Measurements from ENCODE around the gene THBS4.

GRCh38 chr5:80109646-80110478, 74.7 kb downstream of the THBS4 start:
- TF ChIP-seq CTCF (conservative IDR thresholded peaks at IDR 0.05 in 1 of 2, IDR thresholded peaks at IDR 0.05 in 1 of 2; ENCODE audit: extremely low read depth in 1 of 2, insufficient read depth in 1 of 2, low read depth in 1 of 2, low read length in 2 of 2) (no peak), EZH2 (IDR thresholded peaks at IDR 0.05; ENCODE audit: borderline replicate concordance, low read length) (no peak)

All from mammary epithelial cell (primary cell).